Activated CD4-positive, alpha-beta T cell treated with anti-CD3 and anti-CD28 coated beads, Interleukin-2, amount 50 U/mL, for 1 hour (primary cell): ENCODE data around the gene EFCAB11.

Experiments
- DNase-seq: peaks from one replicate; pipeline ENCODE4 v3.0.0-alpha.2; 2020

Gene EFCAB11

GRCh38 chr14:89807892-89808291 is 146.6 kb downstream of the EFCAB11 start:
- DNase-seq = no peak

GRCh38 chr14:89807151-89807550 is 147.4 kb downstream of the EFCAB11 start:
- DNase-seq = no peak

GRCh38 chr14:89806451-89806850 is 148.1 kb downstream of the EFCAB11 start:
- no peak for DNase-seq

- no peak for DNase-seq
Measured at GRCh38 chr14:89805501-89805900, 149.0 kb downstream of the EFCAB11 start.

GRCh38 chr14:89803542-89803941 is 151.0 kb downstream of the EFCAB11 start:
- DNase-seq = no peak

GRCh38 chr14:89801136-89801535 is 153.4 kb downstream of the EFCAB11 start:
- no peak for DNase-seq

- no peak for DNase-seq
Measured at GRCh38 chr14:89798212-89798773, 156.2 kb downstream of the EFCAB11 start.

GRCh38 chr14:89797148-89797547 is 157.4 kb downstream of the EFCAB11 start:
- DNase-seq = no peak

GRCh38 chr14:89794096-89794495 is 160.4 kb downstream of the EFCAB11 start:
- DNase-seq = no peak

- no peak for DNase-seq
Measured at GRCh38 chr14:89793367-89793716, 161.2 kb downstream of the EFCAB11 start.

GRCh38 chr14:89792489-89793366 is 161.8 kb downstream of the EFCAB11 start:
- no peak for DNase-seq

GRCh38 chr14:89787525-89787924 is 167.0 kb downstream of the EFCAB11 start:
- DNase-seq = no peak

GRCh38 chr14:89781046-89781445 is 173.5 kb downstream of the EFCAB11 start:
- no peak for DNase-seq

- DNase-seq = no peak
Measured at GRCh38 chr14:89779707-89780106, 174.8 kb downstream of the EFCAB11 start.

GRCh38 chr14:89775946-89776345 is 178.6 kb downstream of the EFCAB11 start:
- no peak for DNase-seq

GRCh38 chr14:89775151-89775550 is 179.4 kb downstream of the EFCAB11 start:
- no peak for DNase-seq

- DNase-seq = peak; percentile 50
Measured at GRCh38 chr14:89773644-89774316, 180.8 kb downstream of the EFCAB11 start.

- DNase-seq = no peak
Measured at GRCh38 chr14:89773151-89773550, 181.4 kb downstream of the EFCAB11 start.

GRCh38 chr14:89771251-89771650 is 183.3 kb downstream of the EFCAB11 start:
- DNase-seq = no peak

GRCh38 chr14:89767861-89768268 is 186.7 kb downstream of the EFCAB11 start:
- peak; percentile 64 for DNase-seq

GRCh38 chr14:89767131-89767530 is 187.4 kb downstream of the EFCAB11 start:
- no peak for DNase-seq

- no peak for DNase-seq
Measured at GRCh38 chr14:89765346-89765745, 189.2 kb downstream of the EFCAB11 start.

- no peak for DNase-seq
Measured at GRCh38 chr14:89760086-89760485, 194.4 kb downstream of the EFCAB11 start.

GRCh38 chr14:89757313-89757939 is 197.1 kb downstream of the EFCAB11 start:
- no peak for DNase-seq
